SK-MEL-5 (cell line): ENCODE data around the gene TNKS1BP1. TPM values are rescaled to one million over a fixed set of nuclear protein-coding genes. Genes with fewer than 3 reads are reported as not detected.
"Not testable (repeated sequence)": the region's sequence is repeated elsewhere in the genome, so short reads cannot be mapped to it uniquely, and the experiment has no call there.

ENCODE experiments used
- DNase-seq: peaks from one replicate; pipeline ENCODE4 v3.0.0-alpha.2; 2016; ENCODE audit warnings: low read depth, low spot score
- in situ Hi-C: cut with HindIII; loops from 2 replicates; pipeline ENCODE4 v1.10.0; 2016; ENCODE audit warnings: low sequenced_read_pairs, high pct_unique_total_duplicates, low pct_unique_long_range_greater_than_20kb
- polyA plus RNA-seq, 2 experiments: library from polyadenylated mRNA; depleted of rRNA; stranded (reverse); fragments of >200 nt; gene quantifications; 2 replicates each; pipeline ENCODE4 v1.2.3, GENCODE V29; 2015
- total RNA-seq: library from RNA; depleted of rRNA; stranded (reverse); fragments of >200 nt; shearing (Covaris generic); gene quantifications from 2 replicates; pipeline ENCODE4 v1.2.3, GENCODE V29; 2014; rRNA removed

The TNKS1BP1 gene, protein sequence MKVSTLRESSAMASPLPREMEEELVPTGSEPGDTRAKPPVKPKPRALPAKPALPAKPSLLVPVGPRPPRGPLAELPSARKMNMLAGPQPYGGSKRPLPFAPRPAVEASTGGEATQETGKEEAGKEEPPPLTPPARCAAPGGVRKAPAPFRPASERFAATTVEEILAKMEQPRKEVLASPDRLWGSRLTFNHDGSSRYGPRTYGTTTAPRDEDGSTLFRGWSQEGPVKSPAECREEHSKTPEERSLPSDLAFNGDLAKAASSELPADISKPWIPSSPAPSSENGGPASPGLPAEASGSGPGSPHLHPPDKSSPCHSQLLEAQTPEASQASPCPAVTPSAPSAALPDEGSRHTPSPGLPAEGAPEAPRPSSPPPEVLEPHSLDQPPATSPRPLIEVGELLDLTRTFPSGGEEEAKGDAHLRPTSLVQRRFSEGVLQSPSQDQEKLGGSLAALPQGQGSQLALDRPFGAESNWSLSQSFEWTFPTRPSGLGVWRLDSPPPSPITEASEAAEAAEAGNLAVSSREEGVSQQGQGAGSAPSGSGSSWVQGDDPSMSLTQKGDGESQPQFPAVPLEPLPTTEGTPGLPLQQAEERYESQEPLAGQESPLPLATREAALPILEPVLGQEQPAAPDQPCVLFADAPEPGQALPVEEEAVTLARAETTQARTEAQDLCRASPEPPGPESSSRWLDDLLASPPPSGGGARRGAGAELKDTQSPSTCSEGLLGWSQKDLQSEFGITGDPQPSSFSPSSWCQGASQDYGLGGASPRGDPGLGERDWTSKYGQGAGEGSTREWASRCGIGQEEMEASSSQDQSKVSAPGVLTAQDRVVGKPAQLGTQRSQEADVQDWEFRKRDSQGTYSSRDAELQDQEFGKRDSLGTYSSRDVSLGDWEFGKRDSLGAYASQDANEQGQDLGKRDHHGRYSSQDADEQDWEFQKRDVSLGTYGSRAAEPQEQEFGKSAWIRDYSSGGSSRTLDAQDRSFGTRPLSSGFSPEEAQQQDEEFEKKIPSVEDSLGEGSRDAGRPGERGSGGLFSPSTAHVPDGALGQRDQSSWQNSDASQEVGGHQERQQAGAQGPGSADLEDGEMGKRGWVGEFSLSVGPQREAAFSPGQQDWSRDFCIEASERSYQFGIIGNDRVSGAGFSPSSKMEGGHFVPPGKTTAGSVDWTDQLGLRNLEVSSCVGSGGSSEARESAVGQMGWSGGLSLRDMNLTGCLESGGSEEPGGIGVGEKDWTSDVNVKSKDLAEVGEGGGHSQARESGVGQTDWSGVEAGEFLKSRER (N-terminal part only)
- total RNA-seq: 8.1 and 9.0 TPM in 2 replicates
- 23.9 and 25.5 TPM in 2 replicates for polyA plus RNA-seq (2015; cell fraction: cytosol; rRNA removed)
- polyA plus RNA-seq (2015; cell fraction: nucleus; rRNA removed): 22.2 and 29.0 TPM in 2 replicates

DNA sequence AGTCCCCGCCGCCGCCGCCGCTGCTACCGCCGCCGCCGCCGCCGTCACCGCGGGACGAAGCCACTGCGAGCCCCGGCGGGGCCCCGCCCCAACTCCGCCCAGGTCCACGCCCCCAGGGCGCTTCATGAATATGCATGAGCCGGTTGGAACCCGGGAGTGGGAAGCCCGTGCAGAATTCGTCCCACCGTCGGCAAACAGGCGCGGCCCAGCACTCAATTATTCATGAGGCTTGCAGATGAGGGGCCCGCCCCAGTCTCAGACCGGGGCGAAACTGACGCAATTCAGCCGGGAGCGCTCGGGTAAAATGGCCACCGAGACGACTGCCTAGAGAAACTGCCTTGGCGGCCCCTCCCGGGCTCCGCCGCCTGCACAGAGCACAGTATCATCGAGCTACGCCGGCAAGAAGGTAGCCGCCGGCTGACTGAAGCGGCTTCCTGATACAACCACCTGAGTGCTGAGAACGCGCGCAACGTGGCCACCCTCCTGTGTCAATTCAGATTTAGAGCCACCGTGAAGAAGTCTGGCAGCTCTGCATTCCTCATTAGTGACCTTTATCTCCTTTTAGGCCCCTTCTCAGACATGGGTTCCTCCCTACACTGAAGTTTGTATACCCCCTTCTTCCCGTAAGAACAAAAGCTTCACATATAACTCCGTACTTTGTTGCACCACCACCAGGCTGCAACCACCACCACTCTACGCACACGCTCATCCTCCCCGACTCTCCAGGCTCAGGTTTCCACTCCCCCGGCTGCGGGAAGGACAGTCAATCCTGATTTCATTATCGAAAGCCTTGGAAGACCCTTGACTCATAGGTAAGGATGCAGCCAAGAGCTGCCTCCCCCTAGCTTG, at the start of gene TNKS1BP1:
Gene TNKS1BP1 (minus strand): TSS at position 67 of the 849 bp plus-strand sequence. CDS start 3,067 bp downstream, outside the sequence.
- peak; percentile 94 for DNase-seq
- in situ Hi-C loops: no loop called here

DNA sequence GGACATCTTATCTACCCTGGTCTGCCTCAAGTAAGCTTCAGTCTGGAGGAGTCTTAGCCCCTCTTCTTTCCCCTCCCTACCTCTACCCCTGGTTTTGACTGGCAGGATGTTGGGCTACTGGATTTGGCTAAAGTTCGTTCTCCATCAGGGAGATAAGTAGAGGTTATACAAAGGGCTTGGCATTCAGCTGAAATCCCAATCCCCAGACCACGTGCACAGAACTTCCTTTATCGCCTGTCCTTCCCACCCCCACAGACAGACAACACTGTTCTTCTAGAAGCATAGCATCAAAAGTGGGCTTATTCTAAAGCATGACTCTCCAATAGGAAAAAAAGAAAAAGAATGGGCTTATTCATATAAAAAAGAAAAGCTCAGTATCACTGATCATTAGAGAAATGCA, 48.4 kb upstream of the TNKS1BP1 start:
- in situ Hi-C loops: no loop called here
- peak; percentile 51 for DNase-seq

DNA sequence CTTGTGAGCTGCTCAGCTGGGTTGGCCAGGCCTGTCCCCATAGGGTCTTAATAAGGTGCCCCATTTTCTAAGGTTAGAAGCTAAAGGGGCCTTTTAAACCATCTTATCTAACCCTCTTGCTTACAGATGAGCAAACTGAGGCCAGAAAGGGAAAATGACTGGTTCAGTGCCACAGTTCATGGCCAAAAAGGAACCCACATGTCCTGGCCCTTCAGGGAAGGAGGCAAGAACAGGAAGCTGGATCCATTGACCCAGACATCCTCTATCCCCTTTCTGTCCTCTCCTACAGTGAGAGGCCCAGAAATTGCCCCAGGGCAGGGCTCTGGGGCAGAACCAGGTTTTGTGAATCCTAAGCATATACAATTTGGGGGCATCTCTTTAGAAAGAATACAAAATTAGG, 46.2 kb upstream of the TNKS1BP1 start:
- DNase-seq: no peak
- in situ Hi-C loops: no loop called here

DNA sequence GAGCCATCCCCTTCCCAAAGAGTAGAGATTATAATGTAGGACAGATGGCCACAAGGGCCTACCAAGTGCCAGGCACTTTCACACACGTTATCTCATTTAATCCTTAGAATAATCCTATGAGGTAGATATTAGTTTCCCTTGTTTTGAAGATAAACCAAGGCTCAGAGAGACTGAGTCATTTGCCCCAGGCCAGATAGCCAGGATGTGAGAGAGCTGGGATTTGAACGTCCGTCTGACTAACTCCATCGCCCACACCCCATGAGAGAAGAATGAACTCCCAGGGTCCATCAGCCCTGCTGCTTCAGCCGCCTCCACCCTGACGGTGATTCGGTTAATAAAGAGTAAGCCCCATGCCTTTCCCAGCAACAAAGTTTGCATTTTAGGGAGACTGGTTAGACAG, 45.5 kb upstream of the TNKS1BP1 start:
- in situ Hi-C loops: no loop called here
- no peak for DNase-seq

DNA sequence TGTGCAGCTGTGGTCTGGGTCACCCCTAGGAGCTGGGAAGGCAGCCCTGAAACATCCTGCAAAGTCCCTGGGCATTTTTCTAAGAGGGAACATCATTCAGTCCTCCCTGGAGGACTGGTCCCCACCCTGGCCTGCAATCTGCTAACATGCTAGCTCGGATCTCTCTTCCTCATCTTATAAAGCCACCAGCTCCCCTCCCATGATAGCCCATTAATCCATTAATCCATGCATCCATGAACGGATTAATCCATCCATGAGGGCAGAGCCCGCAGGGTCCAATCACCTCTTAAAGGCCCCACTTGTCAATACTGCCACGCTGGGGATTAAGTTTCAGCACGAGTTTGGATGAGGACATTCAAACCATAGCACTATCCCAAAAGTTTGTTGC, 44.1 kb upstream of the TNKS1BP1 start:
- in situ Hi-C loops: no loop called here
- no peak for DNase-seq

DNA sequence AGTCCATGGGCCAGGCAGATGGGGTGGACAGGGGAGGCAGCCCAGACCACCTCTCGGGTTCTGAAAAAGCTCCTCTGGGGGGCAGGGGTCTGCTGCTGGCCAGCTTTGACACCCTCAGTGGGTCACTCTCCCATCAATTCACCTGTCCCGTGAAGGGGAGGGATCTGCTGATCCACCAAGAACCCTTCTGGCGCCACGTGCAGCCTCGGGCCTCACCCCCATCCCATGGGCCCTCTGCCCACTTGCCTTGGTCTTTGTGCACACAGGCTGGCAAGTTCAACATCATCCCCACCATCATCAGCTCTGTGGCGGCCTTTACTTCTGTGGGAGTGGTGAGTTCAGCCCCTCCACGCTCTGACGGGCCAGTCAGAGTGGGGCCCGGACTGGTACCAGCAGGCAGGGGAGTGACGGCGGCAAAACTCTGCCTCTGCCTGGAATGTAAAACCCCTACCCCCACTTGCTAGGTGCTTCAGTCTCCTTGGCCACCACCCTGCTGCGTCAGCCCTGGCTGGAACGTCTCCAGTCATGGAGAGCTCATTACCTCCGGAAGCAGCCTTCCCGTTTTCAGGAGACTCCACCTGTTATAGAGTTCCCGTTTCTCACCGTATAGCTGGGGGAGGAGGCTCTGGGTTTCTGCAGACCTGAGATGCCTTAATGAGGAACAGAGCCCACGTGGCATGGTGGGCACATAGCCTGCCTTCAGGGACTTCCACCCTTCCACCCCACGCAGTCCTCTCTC, 43.5 kb upstream of the TNKS1BP1 start:
- no peak for DNase-seq
- in situ Hi-C loops: no loop called here

DNA sequence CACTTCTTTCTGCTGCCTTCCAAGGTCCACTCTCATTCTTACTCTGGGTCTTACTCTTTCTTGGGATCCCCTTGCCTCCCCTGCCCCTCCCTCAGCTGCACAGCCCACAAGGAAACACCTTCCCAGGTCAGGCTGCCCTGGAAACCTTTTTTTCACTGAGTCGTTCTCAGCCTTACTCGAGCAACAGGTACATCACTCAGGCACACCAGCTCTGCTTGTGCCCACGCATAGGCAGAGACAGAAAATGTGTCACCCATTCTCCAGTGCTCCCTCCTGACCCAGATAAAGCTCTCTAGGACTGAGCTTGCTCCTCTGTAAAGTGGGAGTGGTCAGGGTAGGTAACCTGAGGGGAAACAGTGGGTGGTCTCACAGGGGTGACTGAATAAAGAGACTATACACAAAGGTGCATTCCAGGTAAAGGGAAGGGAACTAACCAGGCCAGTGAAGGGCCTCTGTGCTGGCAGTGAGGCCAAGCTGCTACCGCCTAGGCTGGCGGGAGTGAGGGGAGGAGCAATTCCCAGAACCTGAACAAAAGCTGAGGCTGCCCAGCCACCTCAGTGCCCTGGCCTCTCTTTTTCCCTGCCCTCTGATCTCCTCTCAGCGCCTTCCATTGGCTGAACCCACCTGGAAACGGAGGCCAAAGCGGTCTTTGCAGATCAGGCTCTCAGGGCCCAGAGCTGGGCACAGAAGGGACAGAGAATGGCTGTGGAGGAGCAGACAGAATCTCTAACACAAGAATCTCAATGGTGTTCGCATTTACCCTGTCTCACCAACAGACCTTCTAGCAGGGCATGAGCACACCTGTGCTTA, 40.3 kb upstream of the TNKS1BP1 start:
- DNase-seq: no peak
- in situ Hi-C loops: no loop called here

DNA sequence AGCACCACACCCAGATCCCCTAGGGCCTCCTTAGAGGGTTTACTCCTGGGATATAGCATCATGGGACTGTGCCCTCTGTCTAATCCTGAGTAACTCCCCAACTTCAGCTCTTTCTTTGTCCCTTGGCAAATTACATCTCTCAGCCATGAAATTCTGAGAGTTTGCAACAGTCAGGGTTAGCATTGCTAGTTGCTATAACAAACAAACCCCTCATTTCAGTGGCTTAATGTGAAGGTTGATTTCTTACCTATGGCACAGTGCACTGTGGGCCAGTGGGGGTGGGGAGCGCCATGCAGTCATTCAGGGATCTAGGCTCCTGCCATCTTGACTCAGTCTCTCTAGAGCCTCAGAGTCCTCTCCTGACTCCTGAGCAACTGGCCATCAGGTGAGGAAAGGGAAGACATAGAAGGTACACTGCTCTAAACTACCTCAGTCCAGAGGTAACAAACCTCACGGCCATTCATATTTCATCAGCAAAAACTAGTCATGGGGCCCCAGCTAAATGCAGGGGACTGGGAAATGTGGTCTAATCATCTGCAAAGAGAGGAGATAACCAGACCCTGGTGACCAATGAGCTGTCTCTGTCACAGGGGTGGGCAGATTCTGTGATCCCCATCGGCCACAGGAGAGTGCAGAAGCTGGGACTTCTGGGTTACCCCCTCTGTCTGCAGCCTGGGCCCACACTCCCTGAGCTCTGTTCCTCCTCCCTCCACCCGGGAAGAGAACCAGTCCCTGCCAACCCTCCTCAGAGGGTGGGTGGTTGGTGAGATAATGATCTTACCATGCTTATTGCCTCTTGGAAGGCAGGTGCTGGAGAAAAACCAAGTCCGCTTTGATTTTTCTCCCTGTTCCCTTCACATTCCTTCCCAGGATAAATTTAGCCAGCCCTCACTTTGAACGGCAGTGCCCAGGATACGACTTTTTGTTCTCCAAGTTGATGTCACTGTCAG, 38.7 kb upstream of the TNKS1BP1 start:
- in situ Hi-C loops: no loop called here

DNA sequence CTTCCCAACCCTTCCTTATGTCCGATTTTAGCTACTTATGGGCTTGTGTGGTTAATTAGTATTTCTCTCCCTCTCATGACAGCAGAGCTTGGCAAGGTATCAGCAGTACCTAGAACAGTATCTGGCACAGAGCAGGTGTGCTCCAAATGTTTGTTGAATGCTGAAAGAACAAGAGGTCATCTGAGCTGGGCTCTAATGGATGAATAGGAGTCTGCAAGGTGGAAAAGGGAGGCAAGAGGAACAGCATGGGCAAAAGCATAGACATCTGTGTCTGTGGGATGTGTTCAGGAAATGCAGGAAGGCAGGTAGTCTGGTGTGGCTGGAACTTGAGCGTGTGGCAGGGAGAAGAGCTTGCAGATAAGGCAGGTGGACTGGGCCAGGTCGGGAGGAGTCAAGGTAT, 37.2 kb upstream of the TNKS1BP1 start:
- DNase-seq: no peak
- in situ Hi-C loops: no loop called here

More for the DNA sequence above, 38.7 kb upstream of the TNKS1BP1 start:
- no peak for DNase-seq

DNA sequence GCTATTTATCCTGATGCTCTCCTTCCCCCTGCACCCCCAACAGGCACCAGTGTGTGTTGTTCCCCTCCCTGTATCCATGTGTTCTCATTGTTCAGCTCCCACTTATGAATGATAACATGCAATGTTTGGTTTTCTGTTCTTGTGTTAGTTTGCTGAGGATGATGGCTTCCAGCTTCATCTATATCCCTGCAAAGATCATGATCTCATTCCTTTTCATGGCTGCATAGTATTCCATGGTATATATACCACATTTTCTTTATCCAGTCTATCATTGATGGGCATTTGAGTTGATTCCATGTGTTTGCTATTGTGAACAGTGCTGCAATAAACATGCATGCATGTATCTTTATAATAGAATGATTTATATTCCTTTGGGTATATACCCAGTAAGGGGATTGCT, 36.7 kb upstream of the TNKS1BP1 start:
- in situ Hi-C loops, DNase-seq: not testable (repeated sequence)

DNA sequence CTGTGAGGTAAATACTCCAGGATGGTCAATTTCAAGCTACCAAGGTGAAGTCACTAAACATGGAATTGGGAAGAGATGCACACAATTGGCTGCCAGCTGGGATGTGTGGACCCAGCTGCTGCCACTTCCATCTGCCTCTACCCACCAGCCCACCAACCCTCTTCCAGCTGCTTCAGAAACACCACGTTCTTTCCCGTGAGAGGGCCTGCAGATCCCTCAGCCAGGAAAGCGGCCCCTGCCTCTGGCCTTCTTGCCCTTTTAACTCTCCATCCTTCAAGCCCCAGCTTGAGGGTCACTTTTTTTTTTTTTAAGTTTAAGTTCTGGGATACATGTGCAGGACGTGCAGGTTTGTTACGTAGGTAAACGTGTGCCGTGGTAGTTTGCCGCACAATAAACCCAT, 36.2 kb upstream of the TNKS1BP1 start:
- in situ Hi-C loops: no loop called here
- DNase-seq: no peak

DNA sequence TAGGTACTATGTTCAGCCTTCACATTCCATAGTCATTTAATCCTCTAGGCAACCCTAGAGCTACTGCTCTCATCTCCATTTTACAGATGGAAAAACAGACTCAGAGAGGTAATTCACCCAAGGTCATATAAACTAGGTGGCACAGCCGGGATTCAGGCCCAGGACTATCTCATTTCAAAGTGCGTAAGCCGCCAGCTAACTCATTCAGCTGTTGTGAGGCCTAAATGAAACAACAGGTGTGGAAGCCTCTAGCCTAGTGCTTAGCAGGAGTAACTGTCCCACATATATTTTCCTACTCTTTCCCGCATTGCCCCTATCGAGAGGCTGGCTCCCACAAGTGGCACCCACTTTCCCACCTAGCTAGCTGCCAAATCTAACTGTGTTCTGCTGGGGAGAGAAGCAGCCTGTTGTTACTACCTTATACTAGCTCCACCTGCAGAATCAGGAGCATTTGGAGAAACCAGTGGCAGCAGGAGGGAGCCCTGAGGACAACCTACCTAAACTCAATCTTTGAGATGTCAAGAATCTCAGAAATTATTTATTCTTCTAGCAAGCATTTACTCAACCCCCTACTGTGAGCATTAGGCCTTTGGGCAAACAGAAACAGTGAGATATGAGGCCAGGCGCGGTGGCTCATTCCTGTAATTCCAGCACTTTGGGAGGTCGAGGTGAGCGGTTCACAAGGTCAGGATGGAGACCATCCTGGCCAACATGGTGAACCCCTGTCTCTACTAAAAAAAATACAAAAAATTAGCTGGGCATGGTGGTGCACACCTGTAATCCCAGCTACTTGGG, 35.3 kb upstream of the TNKS1BP1 start:
- DNase-seq: no peak

DNA sequence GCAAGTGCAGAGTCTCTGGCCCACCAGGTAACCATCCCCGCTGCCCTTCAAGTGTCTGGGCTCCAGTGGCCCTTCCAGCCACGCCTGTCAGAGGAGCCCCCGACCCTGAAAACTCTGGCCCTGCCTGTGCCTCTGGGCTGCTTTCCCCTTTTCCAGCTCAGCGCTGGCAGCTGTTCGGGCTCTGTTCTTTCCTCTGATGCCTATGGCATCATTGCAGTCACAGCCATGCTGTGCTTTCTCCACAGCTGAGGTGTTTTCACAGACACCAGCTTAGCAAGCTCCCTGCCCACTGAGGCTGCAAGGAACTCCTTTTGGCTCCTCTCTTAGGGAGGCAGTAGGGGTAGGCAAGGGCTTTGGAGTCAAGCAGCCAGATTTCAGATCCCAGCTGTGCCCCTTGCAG, 34.6 kb upstream of the TNKS1BP1 start:
- in situ Hi-C loops: no loop called here

More for the DNA sequence above, 35.3 kb upstream of the TNKS1BP1 start:
- in situ Hi-C loops: no loop called here

DNA sequence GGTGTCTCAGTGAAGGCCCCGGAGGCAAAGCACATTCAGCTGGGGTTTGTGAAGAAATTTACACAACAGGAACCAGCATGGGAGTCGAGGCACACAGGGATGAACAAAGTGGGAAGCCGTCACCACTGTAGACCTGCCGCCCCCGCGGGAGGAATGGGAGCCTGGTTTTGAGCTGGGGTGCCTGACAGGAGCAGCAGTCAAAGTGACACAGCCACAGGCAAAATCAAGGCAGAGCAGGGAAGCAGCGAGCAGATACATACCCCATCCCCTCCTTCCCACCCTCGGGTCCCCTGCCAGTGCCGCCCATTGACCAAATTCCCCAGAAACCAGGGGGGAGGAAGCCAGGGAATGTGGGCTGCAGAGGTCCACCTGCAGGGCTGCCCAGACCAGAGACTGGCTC, 34.2 kb upstream of the TNKS1BP1 start:
- no peak for DNase-seq
- in situ Hi-C loops: no loop called here

More for the DNA sequence above, 34.6 kb upstream of the TNKS1BP1 start:
- DNase-seq: no peak
